HUDEP-2 (cell line): ENCODE data around the gene RDH12.

ENCODE experiments used
- DNase-seq, 76 experiments: peaks; one replicate each; lab custom pipeline; 2025; ENCODE audit not compliant: unreplicated experiment in 76 of 76; lab: John Stamatoyannopoulos, UW

RDH12 gene

DNA sequence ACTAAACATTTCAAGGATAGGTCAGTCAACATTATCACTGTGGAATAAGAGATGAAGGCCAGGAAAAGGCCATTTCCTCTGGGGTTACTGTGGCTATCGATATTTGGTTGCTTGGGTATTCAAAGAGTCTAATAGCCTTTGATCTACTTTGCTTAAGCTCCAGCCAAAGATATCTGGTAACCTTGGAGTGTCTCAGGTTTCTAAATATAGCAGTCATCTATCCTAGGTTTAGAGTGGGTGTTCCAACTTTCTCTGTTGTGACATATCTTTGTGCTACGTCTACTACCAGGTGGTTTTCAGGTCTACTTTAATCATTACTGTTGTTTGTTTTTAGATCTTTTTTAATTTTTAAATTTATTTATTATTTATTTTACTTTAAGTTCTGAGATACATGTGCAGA is 42.4 kb downstream of the RDH12 start:
- DNase-seq = no peak

DNA sequence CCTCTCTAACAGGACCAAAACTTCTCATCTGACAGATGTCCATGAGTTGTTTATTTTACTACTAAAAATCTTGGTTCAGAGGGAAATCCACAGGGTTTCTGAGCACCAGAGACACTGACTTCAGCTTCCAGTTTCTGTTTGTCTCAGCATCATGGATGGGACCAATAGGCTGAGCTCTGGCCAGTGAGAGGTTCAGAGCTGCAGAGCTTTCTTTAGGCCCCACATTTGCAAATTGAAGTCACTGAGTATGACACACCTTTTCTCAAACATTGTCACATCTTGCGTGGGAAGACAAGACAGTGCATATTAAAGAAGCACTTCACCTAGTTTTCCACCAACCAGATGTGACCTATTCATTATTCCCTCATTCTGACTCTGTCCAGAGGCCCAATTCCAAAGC is 45.2 kb downstream of the RDH12 start:
- no peak for DNase-seq

DNA sequence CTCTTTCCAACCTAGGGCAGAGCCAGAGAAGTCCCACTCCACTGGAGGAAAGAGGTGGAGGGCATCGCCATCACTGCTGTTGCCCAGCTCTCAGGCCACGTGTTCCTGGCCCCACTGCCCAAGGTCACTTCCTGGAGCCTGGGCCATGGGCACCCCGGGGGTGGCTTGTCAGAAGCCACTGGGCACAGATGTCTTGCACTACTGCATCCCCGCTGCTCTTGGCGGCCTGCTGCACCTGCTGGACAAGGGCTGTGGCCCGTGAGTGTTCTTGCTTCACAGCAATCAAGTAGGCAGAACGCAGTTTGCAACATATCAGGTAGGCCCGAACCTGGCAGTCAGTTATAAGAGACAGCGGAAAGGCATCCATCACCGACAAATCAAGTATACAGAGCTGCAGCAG is 46.6 kb downstream of the RDH12 start:
- DNase-seq = no peak

DNA sequence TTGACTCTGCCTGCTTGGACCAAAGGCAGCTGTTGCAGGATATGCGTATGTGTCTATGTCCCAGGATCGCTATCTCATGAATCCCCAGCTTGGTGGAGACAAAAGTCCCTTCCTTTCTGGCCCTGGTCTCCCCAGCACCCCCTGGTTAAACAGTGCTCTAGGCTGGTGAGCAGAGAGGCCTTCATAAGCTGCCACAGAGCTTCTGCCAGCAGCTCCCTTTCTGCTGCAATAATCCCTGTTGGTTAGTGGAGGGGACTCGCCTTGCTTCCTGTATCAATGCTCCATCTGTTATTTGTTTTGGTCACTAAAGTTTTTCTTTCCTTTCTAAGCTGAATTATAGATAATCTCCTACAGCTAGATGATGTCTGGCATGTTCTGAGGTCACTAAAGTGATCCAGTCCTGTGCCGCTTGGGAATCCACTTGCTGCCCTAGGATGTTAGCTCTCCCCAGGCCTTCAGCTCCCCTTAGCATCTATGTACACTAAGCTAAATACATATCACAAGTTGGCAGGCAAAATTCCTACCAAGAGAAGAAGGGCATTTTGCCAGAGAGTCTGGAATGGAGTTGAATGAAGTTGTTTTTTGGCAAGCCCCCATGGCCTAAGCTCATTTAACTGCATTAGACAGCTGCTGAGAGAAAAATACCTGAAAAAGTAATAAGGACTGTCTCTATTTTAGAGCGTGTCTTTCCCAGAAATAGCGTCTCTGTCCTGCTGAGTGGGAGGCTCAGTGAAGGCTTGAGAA is 47.8 kb downstream of the RDH12 start:
- DNase-seq = no peak

DNA sequence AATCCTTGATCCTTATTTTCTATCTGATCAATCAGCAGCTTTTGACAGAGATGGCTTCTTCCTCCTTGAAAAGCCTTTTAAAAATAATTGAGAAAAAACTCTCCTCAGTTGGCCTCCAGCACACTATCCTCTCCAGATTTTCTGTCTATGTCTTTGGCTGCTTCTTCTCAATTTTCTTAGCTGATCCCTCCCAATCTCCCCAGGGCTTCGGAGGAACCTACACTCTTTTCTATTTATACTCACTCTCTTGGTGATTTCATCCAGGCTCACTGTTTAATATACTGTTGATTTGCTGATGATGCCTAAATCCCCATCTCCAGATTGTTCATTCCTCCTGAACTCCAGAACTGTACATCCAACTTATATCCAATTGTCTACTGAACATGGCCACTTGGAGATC is 54.8 kb downstream of the RDH12 start:
- DNase-seq = no peak

DNA sequence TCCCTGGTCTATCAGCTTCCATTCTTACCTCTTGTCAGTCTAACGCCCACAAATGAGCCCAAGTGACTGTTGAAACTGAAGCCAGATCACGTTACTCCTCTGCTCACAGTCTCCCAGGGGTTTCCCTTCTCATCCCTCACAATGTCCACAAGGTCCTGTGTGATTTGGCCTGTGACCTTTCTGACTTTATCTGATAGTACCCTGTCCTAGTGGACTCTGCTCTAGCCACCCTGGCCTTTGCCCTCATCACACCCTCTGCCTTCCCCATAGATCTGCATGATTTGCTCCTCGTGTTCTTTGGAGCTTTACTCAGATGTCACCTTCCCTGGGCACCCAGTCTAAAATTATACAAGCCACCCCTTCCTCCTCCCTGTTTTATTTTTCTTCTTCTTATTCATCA is 55.5 kb downstream of the RDH12 start:
- DNase-seq = no peak

DNA sequence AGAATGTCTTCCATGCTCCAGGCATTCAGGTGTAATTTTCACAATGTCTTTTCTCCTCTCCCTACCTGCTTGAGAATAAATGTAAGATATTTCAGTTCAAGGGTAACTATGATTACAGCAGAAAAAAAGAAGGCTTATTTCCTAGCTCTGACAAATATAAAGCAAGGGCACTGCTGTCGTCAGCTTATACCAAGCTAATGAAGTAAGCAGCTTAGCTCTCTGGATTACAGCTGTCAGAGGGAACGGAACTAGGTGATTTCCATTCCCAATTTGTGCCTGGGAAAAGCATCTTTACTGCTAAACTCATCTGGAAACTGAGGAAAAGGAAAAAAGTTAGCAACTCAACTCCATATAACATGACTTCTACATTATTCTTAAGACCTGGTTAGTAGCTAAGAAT is 58.2 kb downstream of the RDH12 start:
- DNase-seq = no peak

DNA sequence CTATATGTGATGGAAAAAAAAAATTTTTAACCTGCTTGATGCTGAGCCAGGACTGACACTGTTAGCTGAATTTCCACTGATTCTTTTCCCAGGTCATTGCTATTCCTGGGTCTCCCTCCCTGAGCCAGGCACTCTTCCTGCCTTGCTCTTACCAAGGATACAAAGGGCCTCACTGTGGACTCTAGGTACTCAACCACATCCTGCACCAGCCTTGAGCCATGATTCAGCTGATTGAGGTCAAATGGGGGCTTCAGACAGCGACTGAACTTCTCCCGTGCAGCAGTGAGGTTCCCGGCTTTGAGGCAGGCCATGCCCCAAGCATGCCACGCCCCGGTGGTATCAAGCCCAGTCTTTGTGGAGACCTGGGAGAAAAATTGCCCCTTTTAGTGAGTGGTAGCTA is 60.4 kb downstream of the RDH12 start:
- no peak for DNase-seq

DNA sequence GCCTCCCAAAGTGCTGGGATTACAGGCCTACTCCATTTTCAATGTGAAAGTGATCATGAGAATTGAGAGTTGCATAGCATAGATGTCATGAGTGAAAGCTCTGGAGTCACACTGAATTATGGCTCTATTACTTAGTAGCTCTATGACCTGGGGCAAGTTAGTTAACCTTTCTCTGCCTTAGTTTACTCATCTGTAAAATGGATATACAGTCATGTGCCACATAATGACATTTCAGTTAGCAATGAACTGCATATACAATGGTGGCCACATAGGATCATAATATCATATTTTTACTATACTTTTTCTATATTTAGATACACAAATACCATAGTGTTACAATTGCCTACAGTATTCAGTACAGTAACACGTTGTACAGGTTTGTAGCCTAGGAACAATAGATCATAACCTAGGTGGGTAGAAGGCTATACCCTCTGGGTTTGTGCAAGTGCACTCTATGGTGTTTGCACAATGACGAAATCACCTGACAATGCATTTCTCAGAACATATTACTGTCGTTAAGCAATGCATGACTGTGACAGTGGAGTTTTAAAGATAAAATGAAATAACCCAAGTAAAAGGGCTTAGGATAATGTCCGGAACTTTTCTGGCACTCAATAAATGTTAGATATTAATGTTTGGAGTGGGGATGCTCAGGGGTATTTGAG is 61.6 kb downstream of the RDH12 start:
- DNase-seq = no peak

DNA sequence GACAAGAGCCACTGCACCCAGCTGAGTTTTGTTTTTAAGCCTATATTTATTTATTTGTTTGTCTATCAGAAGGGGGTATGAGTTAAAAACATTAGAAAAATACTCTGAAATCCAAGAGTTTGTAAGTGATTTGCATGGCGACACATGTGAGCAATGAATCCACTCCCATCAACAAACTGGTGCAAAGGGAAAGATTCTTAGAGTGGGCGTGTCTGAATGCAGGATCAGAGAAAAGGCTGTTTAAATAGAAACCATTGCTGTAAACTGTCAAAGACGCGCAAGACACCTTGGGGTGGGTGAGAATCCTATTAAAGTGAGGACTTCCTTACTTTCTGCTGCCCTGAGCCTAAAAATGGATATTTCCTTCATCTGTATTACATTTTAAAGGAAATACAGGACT is 62.8 kb downstream of the RDH12 start:
- DNase-seq = no peak

DNA sequence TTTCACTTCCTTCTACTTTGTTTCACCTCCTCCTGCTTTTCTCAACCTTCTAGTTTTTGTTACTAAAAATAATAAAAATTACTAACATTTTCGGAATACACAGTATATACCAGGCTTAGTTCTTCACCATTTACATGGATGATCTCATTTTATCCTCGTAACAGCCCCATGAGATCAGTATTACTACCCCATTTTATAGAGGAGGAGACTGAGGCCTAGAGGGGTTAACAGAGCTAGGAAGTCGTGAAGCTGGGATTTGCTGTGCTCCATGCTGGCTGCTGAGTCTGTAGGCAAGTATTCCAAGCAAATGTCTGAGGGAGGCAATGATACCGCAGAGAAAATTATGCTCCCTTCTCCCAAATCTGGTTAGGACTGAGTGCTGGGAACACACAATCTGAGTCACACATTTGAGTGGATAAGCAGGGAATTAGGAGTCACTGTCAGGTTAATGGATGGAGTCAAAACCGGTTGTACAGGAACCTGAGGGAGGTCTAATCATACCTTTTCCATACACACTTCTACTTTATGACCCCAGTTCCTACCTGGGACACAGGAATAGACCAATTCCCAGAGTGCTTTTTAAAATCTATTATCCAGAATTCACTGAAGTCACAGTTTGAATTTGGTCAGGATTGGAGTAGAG is 63.6 kb downstream of the RDH12 start:
- DNase-seq = no peak

DNA sequence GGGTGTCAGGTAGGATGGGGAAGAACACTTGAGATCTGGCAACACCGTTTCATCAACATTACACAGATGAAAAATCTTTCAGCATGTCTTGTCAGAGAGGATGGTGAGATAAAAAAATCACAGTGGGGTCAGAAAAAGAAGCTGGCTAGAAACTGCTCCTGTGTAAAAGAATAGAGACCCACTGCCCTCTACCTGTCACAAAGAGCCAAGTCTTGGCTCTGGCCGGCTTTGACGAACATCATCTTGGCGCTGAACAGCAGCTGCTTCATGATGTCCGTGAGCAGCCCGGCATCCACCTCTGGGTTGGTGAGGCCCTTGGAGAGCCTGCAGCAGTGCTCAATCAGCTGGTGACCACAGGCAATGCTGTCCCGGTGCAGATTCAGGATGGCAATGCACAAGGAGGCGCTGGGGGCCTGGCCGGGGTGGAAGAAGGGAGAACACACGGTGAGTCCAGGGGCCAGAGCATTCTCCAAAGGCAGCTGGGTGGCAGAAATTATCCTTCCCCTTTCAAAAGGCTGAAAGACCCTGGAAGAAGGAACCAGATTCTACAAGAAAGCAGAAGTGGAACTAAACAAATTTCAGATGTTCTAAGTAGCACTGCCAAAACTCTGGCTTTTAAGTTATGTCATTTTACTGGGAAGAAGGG is 64.5 kb downstream of the RDH12 start:
- DNase-seq = no peak

DNA sequence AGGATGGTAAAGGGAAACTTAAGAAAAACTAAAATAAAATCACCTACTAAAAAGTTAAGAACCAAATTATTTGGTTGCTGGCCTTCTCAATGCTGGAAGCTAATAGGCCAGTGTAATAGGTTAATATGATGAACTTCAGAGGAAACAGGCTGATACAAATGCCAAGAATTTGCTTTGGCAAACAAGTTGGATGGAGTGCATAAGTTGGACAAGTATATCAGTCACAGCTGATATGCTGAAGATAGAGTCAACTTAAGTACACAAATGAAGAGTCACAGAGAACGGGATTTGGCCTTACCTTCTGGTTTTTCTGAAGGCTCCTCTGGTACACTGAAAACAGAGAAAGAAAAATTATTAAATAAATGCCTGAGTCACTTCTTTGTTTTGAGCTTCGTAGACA is 66.5 kb downstream of the RDH12 start:
- no peak for DNase-seq

DNA sequence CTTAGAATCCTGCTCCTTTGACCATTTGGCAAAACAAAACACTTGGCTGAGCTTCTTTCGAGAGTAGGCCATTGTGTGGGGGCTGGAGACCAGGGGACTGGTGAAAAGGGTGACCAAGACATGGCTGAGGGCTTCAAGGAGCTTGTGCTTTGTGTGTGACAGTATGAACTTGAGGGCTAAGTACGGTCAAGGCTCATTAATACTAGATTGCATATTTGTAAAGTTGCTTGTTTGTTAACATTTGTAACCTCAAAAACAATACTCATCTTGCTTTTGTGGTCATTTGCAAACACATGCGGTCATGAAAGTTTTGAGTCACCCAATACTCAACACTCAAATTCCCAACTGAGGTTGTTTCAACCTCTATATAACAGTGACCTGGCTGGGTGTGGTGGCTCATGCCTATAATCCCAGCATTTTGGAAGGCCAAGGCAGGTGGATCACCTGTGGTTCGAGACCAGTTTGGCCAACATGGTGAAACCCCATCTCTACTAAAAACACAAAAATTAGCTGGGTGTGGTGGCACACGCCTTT is 72.2 kb downstream of the RDH12 start:
- no peak for DNase-seq

DNA sequence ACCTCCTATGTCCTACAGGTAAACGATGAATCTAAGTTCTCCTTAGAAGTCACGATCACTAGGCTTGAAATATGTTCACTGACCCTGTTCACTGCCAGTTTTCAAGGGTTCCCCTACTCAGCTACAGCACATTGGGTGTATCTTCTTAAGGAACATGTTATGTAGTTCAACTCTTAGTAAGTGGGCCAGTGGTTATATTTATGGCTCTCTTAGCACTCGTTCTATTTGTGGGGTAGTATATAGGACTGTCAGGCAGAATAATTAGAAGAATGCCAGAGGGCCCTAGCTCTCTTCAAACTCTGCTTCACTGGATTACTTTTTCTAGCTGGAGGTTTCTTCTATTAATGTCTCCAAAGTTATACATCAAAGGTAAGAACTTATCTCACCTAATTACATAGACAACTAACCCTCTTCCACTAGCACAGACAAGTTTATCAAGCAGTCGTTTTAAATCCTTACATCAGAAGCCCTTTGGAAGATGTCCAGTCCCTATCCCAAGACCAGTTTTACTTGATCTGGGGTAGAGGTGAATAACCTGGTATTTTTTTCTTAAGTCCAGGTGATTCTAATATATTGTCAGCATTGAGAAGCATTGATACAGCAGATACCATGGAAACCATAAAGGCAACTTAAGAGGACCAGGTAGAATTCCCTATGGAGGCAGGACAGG is 75.1 kb downstream of the RDH12 start:
- DNase-seq = no peak

DNA sequence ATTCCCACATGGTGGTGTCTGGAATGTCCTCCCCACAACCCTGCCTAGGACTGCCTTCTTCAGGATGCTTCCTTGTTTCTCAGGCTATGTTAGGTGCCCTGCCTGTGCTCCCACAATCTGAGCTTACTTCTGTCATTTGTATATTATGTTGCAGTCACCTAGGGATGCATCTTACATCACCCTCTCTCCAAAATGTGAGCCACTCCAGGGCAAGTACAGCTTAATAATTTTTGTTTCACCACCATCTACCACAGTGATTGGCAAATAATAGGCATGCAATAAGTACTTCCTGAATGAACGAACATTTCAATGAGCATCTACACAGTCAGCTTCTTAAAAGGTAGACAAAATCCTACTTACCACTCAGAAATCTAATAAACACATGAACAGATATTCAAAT is 77.1 kb downstream of the RDH12 start:
- no peak for DNase-seq

DNA sequence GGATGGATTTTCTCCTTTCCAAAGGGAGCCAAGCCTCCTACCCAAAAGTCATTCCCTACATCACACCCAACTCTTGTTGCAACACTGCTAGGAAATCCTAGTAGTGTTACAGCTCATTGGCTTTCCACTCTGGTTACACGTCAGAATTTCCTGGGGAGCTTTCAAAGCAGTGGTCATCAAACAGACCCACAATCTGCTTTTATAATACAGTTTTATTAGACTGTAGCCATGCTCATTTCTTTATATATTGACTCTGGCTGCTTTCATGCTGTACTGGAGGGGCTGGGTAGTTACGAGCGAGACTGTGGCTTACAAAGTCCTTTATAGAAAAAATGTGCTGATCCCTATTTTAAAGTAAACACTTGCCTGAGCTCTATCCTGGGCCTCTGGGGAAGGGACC is 80.4 kb downstream of the RDH12 start:
- DNase-seq = no peak
